Liver (tissue), 9 donors: Measurements from ENCODE around the gene ZSCAN30. TPM values are rescaled to one million over a fixed set of nuclear protein-coding genes. Genes with fewer than 3 reads are reported as not detected.

Source experiments
- DNase-seq: peaks from one replicate; pipeline ENCODE4 v3.0.0-alpha.2; 2017; ENCODE audit warnings: low spot score
- H3K27ac ChIP-seq, 2 donors: one replicate each; pipeline ENCODE4 v1.7.0; 2013; ENCODE audit warnings: inconsistent platforms in 2 of 2, low read length in 2 of 2, control low read depth in 1 of 2, low read depth in 1 of 2, mild to moderate bottlenecking in 1 of 2
- H3K27me3 ChIP-seq, 4 donors: one replicate each; pipeline versions ENCODE4 v1.6.1 to v1.7.0; 2013; ENCODE audit warnings: low read length in 3 of 4, inconsistent platforms in 1 of 4, mild to moderate bottlenecking in 1 of 4, moderate library complexity in 1 of 4; ENCODE audit not compliant: control insufficient read depth in 4 of 4, insufficient read depth in 4 of 4
- H3K36me3 ChIP-seq, 4 donors: one replicate each; pipeline versions ENCODE4 v1.6.1 to v1.7.0; 2013; ENCODE audit warnings: low read length in 3 of 4, mild to moderate bottlenecking in 3 of 4, low read depth in 1 of 4, moderate library complexity in 1 of 4; ENCODE audit not compliant: control insufficient read depth in 4 of 4, insufficient read depth in 3 of 4
- H3K4me1 ChIP-seq, 4 donors: one replicate each; pipeline versions ENCODE4 v1.6.1 to v1.7.0; 2013; ENCODE audit warnings: low read length in 3 of 4, mild to moderate bottlenecking in 3 of 4, moderate library complexity in 1 of 4; ENCODE audit not compliant: control insufficient read depth in 4 of 4, insufficient read depth in 4 of 4
- H3K4me3 ChIP-seq, 3 donors: one replicate each; pipeline versions ENCODE4 v1.6.1 to v1.7.0; 2013; ENCODE audit warnings: low read length in 3 of 3, control low read depth in 1 of 3, low read depth in 1 of 3, mild to moderate bottlenecking in 1 of 3
- H3K9ac ChIP-seq, 2 donors: one replicate each; pipeline ENCODE4 v1.7.0; 2013; ENCODE audit warnings: low read length in 2 of 2, mild to moderate bottlenecking in 2 of 2, moderate library complexity in 2 of 2, control low read depth in 1 of 2, low read depth in 1 of 2
- H3K9me3 ChIP-seq, 4 donors: one replicate each; pipeline versions ENCODE4 v1.6.1 to v1.7.0; 2013; ENCODE audit warnings: low read length in 3 of 4; ENCODE audit not compliant: control insufficient read depth in 4 of 4
- ATF3 ChIP-seq: IDR thresholded peaks from 2 replicates; pipeline ENCODE4 v1.6.1; 2016; ENCODE audit warnings: antibody characterized with exemption
- CTCF ChIP-seq: fragments of 150-350 bp; IDR thresholded peaks from 2 replicates; pipeline ENCODE4 v1.5.1; 2017; ENCODE audit warnings: improper control_type of control experiment, low read depth, low read length; ENCODE audit not compliant: missing input control
- EGR1 ChIP-seq, 2 donors: IDR thresholded peaks; 2 replicates each; pipeline ENCODE4 v1.6.1; 2016 to 2018; ENCODE audit warnings: antibody characterized with exemption in 2 of 2, low read depth in 2 of 2
- FOXA1 ChIP-seq: IDR thresholded peaks from 2 replicates; pipeline ENCODE4 v1.6.1; 2016; ENCODE audit warnings: antibody characterized with exemption
- FOXA2 ChIP-seq: IDR thresholded peaks from 2 replicates; pipeline ENCODE4 v1.6.1; 2016; ENCODE audit warnings: antibody characterized with exemption
- GABPA ChIP-seq, 2 donors: IDR thresholded peaks in 1 of 2; conservative IDR thresholded peaks in 1 of 2; 2 replicates each; pipeline ENCODE4 v1.6.1; 2016; ENCODE audit warnings: antibody characterized with exemption in 2 of 2, mild to moderate bottlenecking in 1 of 2, moderate library complexity in 1 of 2
- HNF4A ChIP-seq, 2 donors: conservative IDR thresholded peaks; 2 replicates each; pipeline ENCODE4 v1.6.1; 2016; ENCODE audit warnings: antibody characterized with exemption in 2 of 2, mild to moderate bottlenecking in 2 of 2
- HNF4G ChIP-seq: IDR thresholded peaks from 2 replicates; pipeline ENCODE4 v1.6.1; 2016; ENCODE audit warnings: antibody characterized with exemption
- JUND ChIP-seq, 2 donors: IDR thresholded peaks; 2 replicates each; pipeline ENCODE4 v1.6.1; 2016; ENCODE audit warnings: antibody characterized with exemption in 2 of 2
- MAX ChIP-seq: IDR thresholded peaks from 2 replicates; pipeline ENCODE4 v1.6.1; 2016; ENCODE audit warnings: antibody characterized with exemption
- NR2F2 ChIP-seq: IDR thresholded peaks from 2 replicates; pipeline ENCODE4 v1.6.1; 2016; ENCODE audit warnings: antibody characterized with exemption
- RAD21 ChIP-seq, 2 donors: IDR thresholded peaks; 2 replicates each; pipeline ENCODE4 v1.6.1; 2016; ENCODE audit warnings: antibody characterized with exemption in 2 of 2, mild to moderate bottlenecking in 2 of 2
- REST ChIP-seq: IDR thresholded peaks from 2 replicates; pipeline ENCODE4 v1.6.1; 2016; ENCODE audit warnings: antibody characterized with exemption, mild to moderate bottlenecking
- RXRA ChIP-seq, 2 donors: IDR thresholded peaks; 2 replicates each; pipeline ENCODE4 v1.6.1; 2017 to 2018; ENCODE audit warnings: antibody characterized with exemption in 2 of 2, mild to moderate bottlenecking in 1 of 2
- SP1 ChIP-seq: IDR thresholded peaks from 2 replicates; pipeline ENCODE4 v1.6.1; 2018; ENCODE audit warnings: antibody characterized with exemption, mild to moderate bottlenecking
- TAF1 ChIP-seq: conservative IDR thresholded peaks from 2 replicates; pipeline ENCODE4 v1.6.1; 2016; ENCODE audit warnings: antibody characterized with exemption, mild to moderate bottlenecking
- YY1 ChIP-seq: IDR thresholded peaks from 2 replicates; pipeline ENCODE4 v1.6.1; 2016; ENCODE audit warnings: antibody characterized with exemption, mild to moderate bottlenecking
- ZBTB33 ChIP-seq: IDR thresholded peaks from 2 replicates; pipeline ENCODE4 v1.6.1; 2016; ENCODE audit warnings: antibody characterized with exemption
- WGBS: extraction: QIAGEN DNeasy Blood & Tissue Kit; methylation state at CpG from one replicate; pipeline ENCODE4 v1.1.7; 2013; 5-methylcytosine and 5-hydroxymethylcytosine counted together
- polyA plus RNA-seq, 2 donors: library from polyadenylated mRNA; stranded (reverse) in 1 of 2; unstranded in 1 of 2; fragments of 200-250 nt in 1 of 2; fragments of >200 nt in 1 of 2; fragmentation: Nextera tagmentation in 1 of 2; extraction: Ambion mirVana in 1 of 2; gene quantifications; one replicate each; pipeline versions ENCODE4 v1.2.1 to v1.2.3, GENCODE V29; 2013 to 2015
- total RNA-seq, 2 donors: library from RNA; depleted of rRNA; stranded (reverse); fragments of >200 nt; gene quantifications; one replicate each; pipeline ENCODE4 v1.2.3, GENCODE V29; 2014
- donor health status: healthy.
- donor health status: healthy.
- donor health status: healthy.
- donor health status: healthy.
- donor health status: healthy.

The ZSCAN30 gene
- total and polyA plus RNA-seq, 4 donors = 2.3 to 10.4 (median 5.6) TPM

GRCh38 chr18:35322486-35323458 is 32.7 kb upstream of the ZSCAN30 start:
- Histone ChIP-seq H3K4me3 (no peak overlapping the region), H3K9ac (no peak overlapping the region), H3K27ac (no peak overlapping the region), H3K4me1 (no peaks in the 10 kb centered on the region), H3K9me3 (peaks cover 0 to 3% (median 0%) of the 10 kb centered on the region in 4 donors), H3K27me3 (no peaks in the 10 kb centered on the region), H3K36me3 (no peaks in the 10 kb centered on the region)
- TF ChIP-seq FOXA2 = no peak
- TF ChIP-seq REST = no peak
- TF ChIP-seq MAX = no peak
- TF ChIP-seq FOXA1 = no peak
- TF ChIP-seq JUND (IDR thresholded peaks at IDR 0.05) = no peak
- no peak for TF ChIP-seq GABPA (IDR thresholded peaks at IDR 0.05 in 1 of 2, conservative IDR thresholded peaks at IDR 0.05 in 1 of 2)
- no peak for TF ChIP-seq HNF4G
- TF ChIP-seq RXRA (IDR thresholded peaks at IDR 0.05) = no peak
- TF ChIP-seq TAF1 = no peak
- TF ChIP-seq EGR1 (IDR thresholded peaks at IDR 0.05; ENCODE audit: low read depth in 2 of 2) = no peak
- no peak for TF ChIP-seq NR2F2
- no peak for TF ChIP-seq RAD21 (IDR thresholded peaks at IDR 0.05)
- TF ChIP-seq YY1 = no peak
- TF ChIP-seq SP1 = no peak
- TF ChIP-seq ZBTB33 = no peak
- TF ChIP-seq CTCF = no peak
- no peak for TF ChIP-seq HNF4A (conservative IDR thresholded peaks at IDR 0.05)
- TF ChIP-seq ATF3 = no peak
- WGBS = 80% methylated on average over 3 of the region's 3 CpGs
- no peak for DNase-seq
